Small intestine (tissue), 7 donors: ENCODE results near the gene ZNF750. TPM values are rescaled to one million over a fixed set of nuclear protein-coding genes. Genes with fewer than 3 reads are reported as not detected.
A peak's percentile ranks its signal among the peaks of the same experiment; 100 is the strongest.

Experiments
- DNase-seq, 2 donors: peaks; one replicate each; pipeline versions ENCODE4 v3.0.0 to v3.0.0-alpha.2; 2013
- FAIRE-seq: peaks from 2 replicates; lab custom pipeline; 2012; peaks lifted over from hg19 to GRCh38; lab: Jason Lieb, UNC
- H3K27ac ChIP-seq, 3 donors: one replicate each; pipeline ENCODE4 v1.5.1; 2013; ENCODE audit warnings: low read length in 2 of 3, mild to moderate bottlenecking in 2 of 3, control low read depth in 1 of 3, inconsistent platforms in 1 of 3, low read depth in 1 of 3, moderate library complexity in 1 of 3
- H3K27me3 ChIP-seq, 3 donors: one replicate each; pipeline ENCODE4 v1.6.1; 2013; ENCODE audit warnings: low read length in 3 of 3, inconsistent platforms in 1 of 3; ENCODE audit not compliant: control insufficient read depth in 3 of 3, insufficient read depth in 3 of 3
- H3K36me3 ChIP-seq, 3 donors: one replicate each; pipeline ENCODE4 v1.6.1; 2013; ENCODE audit warnings: low read length in 3 of 3, inconsistent platforms in 1 of 3, low read depth in 1 of 3, mild to moderate bottlenecking in 1 of 3, moderate library complexity in 1 of 3; ENCODE audit not compliant: control insufficient read depth in 3 of 3, insufficient read depth in 2 of 3
- H3K4me1 ChIP-seq, 3 donors: one replicate each; pipeline ENCODE4 v1.6.1; 2013; ENCODE audit warnings: low read length in 2 of 3, inconsistent platforms in 1 of 3, low read depth in 1 of 3, mild to moderate bottlenecking in 1 of 3, moderate library complexity in 1 of 3; ENCODE audit not compliant: control insufficient read depth in 3 of 3, insufficient read depth in 2 of 3
- H3K4me3 ChIP-seq, 3 donors: one replicate each; pipeline ENCODE4 v1.5.1; 2013; ENCODE audit warnings: low read length in 3 of 3, control low read depth in 1 of 3, inconsistent platforms in 1 of 3, low read depth in 1 of 3, mild to moderate bottlenecking in 1 of 3, moderate library complexity in 1 of 3
- H3K9me3 ChIP-seq, 2 donors: one replicate each; pipeline ENCODE4 v1.6.1; 2013; ENCODE audit warnings: low read depth in 1 of 2, low read length in 1 of 2; ENCODE audit not compliant: control insufficient read depth in 2 of 2, insufficient read depth in 1 of 2
- WGBS, 3 donors: extraction: QIAGEN DNeasy Blood & Tissue Kit; methylation state at CpG; one replicate each; pipeline ENCODE4 v1.1.7; 2013; 5-methylcytosine and 5-hydroxymethylcytosine counted together
- polyA plus RNA-seq, 4 donors: library from polyadenylated mRNA; stranded (reverse) in 3 of 4; unstranded in 1 of 4; fragments of 200-250 nt in 3 of 4; fragments of 120-200 nt in 1 of 4; gene quantifications; one replicate each; pipeline versions ENCODE4 v1.2.1 to v1.2.3, GENCODE V29; 2013
- donor health status: healthy with polysubstance abuse.
- donor health status: control.
- donor health status: control.
- donor health status: Bipolar disorder and iron deficiency.
- donor health status: healthy.

The ZNF750 gene
- polyA plus RNA-seq, 4 donors = 0.04 to 0.27 (median 0.10) TPM; not detected in 1

DNA sequence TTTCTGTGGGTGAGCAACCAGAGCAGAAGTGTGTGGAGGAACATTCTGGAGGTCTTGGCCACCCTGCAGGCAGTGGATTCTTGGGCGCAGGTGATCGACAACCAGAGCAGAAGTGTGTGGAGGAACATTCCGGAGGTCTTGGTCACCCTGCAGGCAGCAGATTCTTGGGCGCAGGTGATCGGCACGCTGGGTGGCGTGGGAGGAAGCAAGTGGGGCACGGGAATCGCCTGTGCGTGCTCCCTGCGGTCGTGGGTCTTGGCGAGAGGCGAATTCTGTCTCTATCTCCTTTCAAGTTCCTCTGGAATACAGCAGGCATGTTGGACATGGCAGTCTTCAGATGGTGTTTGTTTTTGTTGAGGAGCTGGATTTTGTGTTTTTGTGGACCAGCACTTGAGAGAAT, 30.7 kb upstream of the ZNF750 start:
- FAIRE-seq = no peak
- 94 to 98% (median 97%) methylated on average over 14 of the region's 14 CpGs for WGBS, 3 donors
- Histone ChIP-seq H3K36me3 (peaks cover 0 to 67% (median 2%) of the 10 kb centered on the region in 3 donors), H3K4me1 (peaks cover 0 to 7% (median 0%) of the 10 kb centered on the region in 3 donors), H3K9me3 (no peaks in the 10 kb centered on the region), H3K27me3 (no peaks in the 10 kb centered on the region), H3K4me3 (no peak overlapping the region), H3K27ac (no peak overlapping the region)
- no peak for DNase-seq

DNA sequence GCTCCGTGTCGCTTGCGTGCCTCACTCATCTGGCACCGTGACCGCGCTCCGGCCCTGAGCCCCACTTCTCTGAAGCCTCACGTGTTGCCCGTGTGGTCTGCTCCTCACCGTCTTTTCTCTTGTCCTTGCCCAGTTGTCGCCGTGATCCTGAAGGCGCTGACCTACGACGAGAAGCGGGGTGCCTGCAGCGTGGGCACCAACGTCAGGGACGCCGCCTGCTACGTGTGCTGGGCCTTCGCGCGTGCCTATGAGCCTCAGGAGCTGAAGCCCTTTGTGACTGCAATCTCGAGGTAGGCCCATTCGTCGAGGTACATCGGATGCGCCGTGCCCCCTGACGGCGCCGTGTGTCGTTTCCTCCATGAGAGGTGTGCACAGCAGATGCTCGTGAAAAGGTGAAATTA, 30.3 kb upstream of the ZNF750 start:
- Histone ChIP-seq H3K4me3 (no peak overlapping the region), H3K27ac (no peak overlapping the region), H3K4me1 (peaks cover 0 to 4% (median 0%) of the 10 kb centered on the region in 3 donors), H3K36me3 (peaks cover 0 to 69% (median 2%) of the 10 kb centered on the region in 3 donors), H3K9me3 (no peaks in the 10 kb centered on the region), H3K27me3 (no peaks in the 10 kb centered on the region)
- FAIRE-seq (no peak), DNase-seq (no peak)
- WGBS, 3 donors = 92 to 95% (median 92%) methylated on average over 35 of the region's 35 CpGs

DNA sequence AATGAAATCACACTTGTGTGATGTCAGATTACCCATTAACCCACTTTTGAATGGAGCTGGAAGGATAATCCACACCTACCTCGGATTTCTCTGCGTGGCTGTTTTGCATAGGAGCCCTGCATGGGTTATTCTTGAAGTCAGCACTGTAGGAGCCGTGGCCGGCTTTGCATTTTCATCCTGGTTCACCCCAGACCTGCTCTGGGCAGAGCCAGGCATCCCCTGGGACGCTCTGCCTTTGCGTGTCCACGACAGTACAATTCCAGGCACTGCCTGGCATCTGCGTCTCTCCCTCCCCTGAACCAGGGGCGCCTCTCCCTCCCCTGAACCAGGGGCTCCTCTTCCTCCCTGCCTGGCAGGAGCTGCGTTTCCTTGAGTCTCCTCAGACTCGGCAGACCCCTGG, 29.7 kb upstream of the ZNF750 start:
- no peak overlapping the region for H3K27ac ChIP-seq
- no peaks in the 10 kb centered on the region for H3K27me3 ChIP-seq
- DNase-seq = no peak
- H3K36me3 ChIP-seq = peaks cover 0 to 70% (median 2%) of the 10 kb centered on the region in 3 donors
- no peaks in the 10 kb centered on the region for H3K9me3 ChIP-seq
- FAIRE-seq = no peak
- 90 to 95% (median 92%) methylated on average over 11 of the region's 11 CpGs for WGBS, 3 donors
- H3K4me1 ChIP-seq = no peaks in the 10 kb centered on the region
- H3K4me3 ChIP-seq = no peak overlapping the region

DNA sequence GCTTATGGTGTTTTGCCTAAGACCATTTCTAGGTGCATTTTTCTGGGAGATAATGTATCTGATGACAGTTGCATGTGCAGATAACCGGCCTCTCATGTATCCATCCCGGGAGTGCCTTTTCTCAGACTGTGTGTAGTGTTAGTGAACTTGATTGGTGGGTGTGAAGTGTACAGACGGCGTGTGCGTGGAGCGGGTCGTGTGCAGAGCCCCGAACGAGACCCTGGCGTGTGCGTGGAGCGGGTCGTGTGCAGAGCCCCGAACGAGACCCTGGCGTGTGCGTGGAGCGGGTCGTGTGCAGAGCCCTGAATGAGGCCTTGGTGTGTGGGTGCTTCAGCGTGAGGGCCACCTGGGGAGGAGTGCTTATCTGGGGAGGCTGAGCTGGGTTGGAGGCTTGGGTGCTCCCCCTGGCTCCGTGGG, 28.9 kb upstream of the ZNF750 start:
- FAIRE-seq = no peak
- Histone ChIP-seq H3K27ac (no peak overlapping the region), H3K4me3 (no peak overlapping the region)

DNA sequence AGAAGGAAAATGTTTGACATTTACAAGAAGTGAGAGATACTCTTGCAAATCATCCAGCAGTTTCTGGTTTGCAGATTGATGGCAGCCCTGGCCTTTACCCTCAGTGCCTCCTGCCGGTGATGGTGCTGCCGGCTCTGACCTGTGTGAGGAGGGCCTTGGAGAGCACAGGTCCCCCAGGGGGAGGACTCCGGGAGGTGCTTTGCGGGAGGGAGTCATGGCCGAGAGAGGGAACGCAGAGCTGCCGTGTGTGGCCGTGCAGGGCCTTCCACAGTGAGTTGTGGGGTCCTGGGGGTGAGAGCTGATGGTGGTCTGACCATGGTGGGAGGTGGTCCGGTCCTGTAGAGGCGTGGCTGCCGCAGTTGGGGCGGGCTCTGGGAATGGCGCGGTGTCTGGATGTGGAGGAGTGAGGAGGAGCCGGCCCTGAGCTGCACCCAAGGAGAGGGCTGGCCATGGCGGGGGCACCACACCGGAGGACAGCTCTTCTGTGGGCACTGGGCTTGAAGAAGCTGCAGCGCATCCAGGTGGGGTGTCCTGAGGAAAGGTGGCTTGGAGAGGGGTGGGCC, 28.0 kb upstream of the ZNF750 start:
- H3K4me3 ChIP-seq = no peak overlapping the region
- no peaks in the 10 kb centered on the region for H3K9me3 ChIP-seq
- no peaks in the 10 kb centered on the region for H3K4me1 ChIP-seq
- no peak for DNase-seq
- 93 to 95% (median 94%) methylated on average over 15 to 18 of the region's 18 CpGs for WGBS, 3 donors
- H3K36me3 ChIP-seq = peaks cover 0 to 69% (median 2%) of the 10 kb centered on the region in 3 donors
- H3K27ac ChIP-seq = no peak overlapping the region
- no peaks in the 10 kb centered on the region for H3K27me3 ChIP-seq
- no peak for FAIRE-seq

More for the DNA sequence above, 28.9 kb upstream of the ZNF750 start:
- no peaks in the 10 kb centered on the region for H3K27me3 ChIP-seq
- H3K4me1 ChIP-seq = no peaks in the 10 kb centered on the region
- peaks cover 0 to 68% (median 2%) of the 10 kb centered on the region in 3 donors for H3K36me3 ChIP-seq
- DNase-seq = no peak
- WGBS, 3 donors = 89 to 94% (median 92%) methylated on average over 21 of the region's 21 CpGs
- H3K9me3 ChIP-seq = no peaks in the 10 kb centered on the region

DNA sequence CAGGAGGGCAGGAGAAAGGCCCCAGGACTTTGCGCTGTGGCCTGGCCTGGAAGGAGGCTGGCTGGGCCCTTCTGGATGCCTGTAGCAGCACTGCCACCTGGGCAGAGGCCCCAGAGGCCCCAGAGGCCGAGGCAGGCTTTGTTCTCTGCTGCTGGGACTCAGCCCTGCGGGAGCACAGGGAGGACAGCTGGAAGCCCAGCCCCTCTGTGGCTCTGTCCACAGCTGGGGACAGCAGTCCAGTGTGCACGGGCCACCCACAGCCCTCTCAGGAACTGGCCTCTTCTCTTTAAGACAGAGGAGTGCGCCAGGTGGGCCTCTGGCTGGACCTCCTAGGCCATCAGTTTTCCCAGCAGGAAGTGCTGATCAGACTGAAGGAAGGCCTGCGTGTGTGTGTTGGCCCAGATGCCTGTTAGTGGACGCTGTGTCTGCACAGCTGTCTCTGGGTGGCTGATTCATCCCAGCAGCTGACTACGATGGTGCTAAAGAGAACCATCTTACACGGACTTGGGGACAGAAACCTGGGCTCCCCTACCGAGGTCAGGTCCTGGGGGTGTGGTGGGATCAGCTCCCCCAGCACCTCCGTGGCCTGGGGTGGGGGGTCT, 26.9 kb upstream of the ZNF750 start:
- H3K36me3 ChIP-seq = peaks cover 0 to 61% (median 2%) of the 10 kb centered on the region in 3 donors
- DNase-seq (no peak), FAIRE-seq (no peak)
- no peaks in the 10 kb centered on the region for H3K27me3 ChIP-seq
- no peaks in the 10 kb centered on the region for H3K9me3 ChIP-seq
- H3K4me1 ChIP-seq = no peaks in the 10 kb centered on the region
- 72 to 84% (median 78%) methylated on average over 11 of the region's 11 CpGs for whole genome bisulfite sequencing, 3 donors
- H3K27ac ChIP-seq = peak overlapping the region in 1 of 3 donors; percentile 59
- no peak overlapping the region for H3K4me3 ChIP-seq

DNA sequence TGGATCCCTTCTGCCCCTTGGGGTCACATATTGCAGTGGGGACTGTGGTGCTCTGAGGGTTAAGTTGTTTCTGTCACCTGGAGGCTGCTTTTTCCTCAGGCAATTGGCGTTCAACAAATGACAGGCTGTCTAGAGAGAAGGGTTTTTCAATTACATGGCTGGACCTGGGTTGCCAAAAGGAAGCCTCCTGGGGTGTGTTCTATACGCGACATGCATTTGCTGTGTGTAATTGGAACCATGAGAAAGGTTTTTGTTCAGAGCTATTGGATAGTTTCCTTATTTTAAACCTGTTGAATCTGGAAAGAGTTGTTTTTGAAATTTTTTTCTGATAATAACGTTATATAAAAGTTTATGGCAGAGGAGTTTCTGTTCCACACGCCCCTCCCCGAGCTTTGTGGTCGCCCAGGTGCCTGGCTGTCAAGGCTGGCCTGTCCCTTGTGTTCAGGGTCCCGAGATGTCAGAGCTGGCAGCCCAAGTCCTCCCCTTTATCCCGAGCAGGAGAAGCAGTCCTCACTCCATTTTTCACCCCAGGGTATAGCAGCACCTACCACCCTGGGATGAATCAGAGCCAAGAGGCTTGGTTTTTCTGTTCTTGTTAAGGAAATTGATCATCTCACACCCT, 26.1 kb upstream of the ZNF750 start:
- 66 to 78% (median 69%) methylated on average over 9 of the region's 9 CpGs for WGBS, 3 donors
- peak overlapping the region in 1 of 3 donors; percentile 56 for H3K27ac ChIP-seq
- no peaks in the 10 kb centered on the region for H3K27me3 ChIP-seq
- H3K4me3 ChIP-seq = no peak overlapping the region
- H3K36me3 ChIP-seq = peaks cover 2 to 56% (median 2%) of the 10 kb centered on the region in 3 donors
- FAIRE-seq (no peak), DNase-seq (no peak)
- H3K9me3 ChIP-seq = no peaks in the 10 kb centered on the region
- H3K4me1 ChIP-seq = no peaks in the 10 kb centered on the region

DNA sequence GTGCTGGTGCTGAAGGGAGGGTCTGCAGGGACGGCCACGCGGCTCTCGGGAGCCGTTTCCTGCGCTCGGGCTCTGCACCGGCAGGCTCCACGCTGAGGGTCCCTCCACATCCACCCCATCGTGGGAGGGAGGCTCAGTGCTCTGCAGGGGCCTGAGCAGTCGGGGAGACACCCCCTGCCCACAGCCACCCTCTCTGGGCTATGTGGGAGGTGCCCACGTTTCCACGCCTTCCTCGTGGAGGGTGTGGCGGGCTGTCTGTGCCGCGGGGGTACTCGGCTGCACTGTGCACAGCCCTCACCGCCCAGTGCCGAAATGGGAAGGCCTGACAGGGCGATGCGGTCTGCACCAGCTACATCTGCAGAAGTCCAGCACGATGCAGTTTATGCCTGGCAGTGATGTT, 25.5 kb upstream of the ZNF750 start:
- FAIRE-seq (no peak), DNase-seq (no peak)
- H3K36me3 ChIP-seq = peaks cover under 1 to 50% (median 2%) of the 10 kb centered on the region in 3 donors
- 80 to 85% (median 84%) methylated on average over 23 of the region's 23 CpGs for WGBS, 3 donors
- H3K27me3 ChIP-seq = no peaks in the 10 kb centered on the region
- no peak overlapping the region for H3K4me3 ChIP-seq
- no peaks in the 10 kb centered on the region for H3K9me3 ChIP-seq
- peak overlapping the region in 1 of 3 donors; percentile 18 for H3K27ac ChIP-seq
- H3K4me1 ChIP-seq = no peaks in the 10 kb centered on the region
